Smooth muscle cell (in vitro differentiated cells): Measurements from ENCODE around the gene MTERF1. TPM values are rescaled to one million over a fixed set of nuclear protein-coding genes. Genes with fewer than 3 reads are reported as not detected.
"Not testable (repeated sequence)": the region's sequence is repeated elsewhere in the genome, so short reads cannot be mapped to it uniquely, and the experiment has no call there.

Experiments used
- DNase-seq: peaks from one replicate; lab custom pipeline; 2025; ENCODE audit not compliant: unreplicated experiment; lab: John Stamatoyannopoulos, UW
- H2AFZ ChIP-seq: fragments of 200-600 bp; sonication (generic); 2 replicates; pipeline ENCODE4 v1.6.0; 2016; ENCODE audit warnings: antibody characterized with exemption, low read depth, mild to moderate bottlenecking
- H3F3A ChIP-seq: fragments of 200-600 bp; sonication (generic); 2 replicates; pipeline ENCODE4 v1.6.0; 2017; ENCODE audit warnings: antibody characterized with exemption, low read depth
- H3K27ac ChIP-seq: fragments of 200-600 bp; sonication (generic); 2 replicates; pipeline ENCODE4 v1.5.1; 2016; ENCODE audit warnings: low read depth, mild to moderate bottlenecking
- H3K27me3 ChIP-seq: fragments of 200-600 bp; sonication (generic); 2 replicates; pipeline ENCODE4 v1.6.1; 2016; ENCODE audit warnings: low read depth, mild to moderate bottlenecking
- H3K36me3 ChIP-seq: fragments of 200-600 bp; sonication (generic); 2 replicates; pipeline ENCODE4 v1.5.1; 2016; ENCODE audit warnings: low read depth
- H3K4me1 ChIP-seq: fragments of 200-600 bp; sonication (generic); 2 replicates; pipeline ENCODE4 v1.5.1; 2016; ENCODE audit warnings: low read depth
- H3K4me2 ChIP-seq: fragments of 200-600 bp; sonication (generic); 2 replicates; pipeline ENCODE4 v1.6.0; 2016; ENCODE audit warnings: mild to moderate bottlenecking
- H3K4me3 ChIP-seq: fragments of 200-600 bp; sonication (generic); 2 replicates; pipeline ENCODE4 v1.5.1; 2016; ENCODE audit warnings: mild to moderate bottlenecking
- H3K79me2 ChIP-seq: fragments of 200-600 bp; sonication (generic); 2 replicates; pipeline ENCODE4 v1.6.0; 2016; ENCODE audit warnings: low read depth, mild to moderate bottlenecking
- H3K9ac ChIP-seq: fragments of 200-600 bp; sonication (generic); 2 replicates; pipeline ENCODE4 v1.6.0; 2016; ENCODE audit warnings: low read depth
- H3K9me3 ChIP-seq: fragments of 200-600 bp; sonication (generic); replicated peaks from 2 replicates; pipeline ENCODE4 v1.5.1; 2016; ENCODE audit warnings: low read depth
- H4K20me1 ChIP-seq: fragments of 200-600 bp; sonication (generic); 2 replicates; pipeline ENCODE4 v1.6.0; 2016; ENCODE audit warnings: low read depth
- WGBS: methylation state at CpG from one replicate; pipeline ENCODE4 v1.1.7; 2016; ENCODE audit warnings: low lambda C conversion rate; 5-methylcytosine and 5-hydroxymethylcytosine counted together
- polyA plus RNA-seq: library from polyadenylated mRNA; unstranded; fragments of >200 nt; fragmentation: Nextera tagmentation; extraction: Ambion mirVana; gene quantifications from 2 replicates; pipeline ENCODE4 v1.2.1, GENCODE V29; 2016
- total RNA-seq: library from RNA; depleted of rRNA; stranded (reverse); fragments of >200 nt; gene quantifications from 2 replicates; pipeline ENCODE4 v1.2.3, GENCODE V29; 2014
- TF ChIP-seq, protein P1 (sequence below): fragments of 200-600 bp; sonication (generic); IDR thresholded peaks from 2 replicates; pipeline ENCODE4 v1.5.1; 2017; ENCODE audit warnings: borderline replicate concordance, mild to moderate bottlenecking, antibody characterized with exemption; ENCODE audit not compliant: insufficient read depth, poor library complexity, severe bottlenecking

Gene MTERF1
- total and polyA plus RNA-seq, 2 experiments from 2014 or later: 6.1 to 8.9 TPM

DNA sequence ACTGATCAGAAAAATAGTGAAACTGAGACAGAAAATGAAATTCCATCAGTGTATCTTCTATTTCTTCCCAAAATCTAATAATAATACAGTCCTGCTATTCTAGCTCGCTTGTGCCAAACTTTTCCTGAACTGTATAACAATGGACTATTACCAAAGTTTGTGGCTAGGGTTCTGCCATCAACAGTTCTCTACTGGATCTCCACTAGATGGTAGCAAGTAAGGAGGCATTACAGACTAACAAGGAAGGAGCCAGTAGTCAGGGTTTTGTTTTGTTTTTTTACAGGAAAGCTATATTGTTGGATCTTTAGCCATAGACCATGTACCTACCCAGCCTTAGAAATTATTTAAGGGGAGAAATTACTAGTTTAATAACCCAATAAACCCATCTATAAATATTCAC, 10.8 kb downstream of the MTERF1 start:
- H3K9me3 ChIP-seq: no peaks in the 10 kb centered on the region
- TF ChIP-seq, protein P1, sequence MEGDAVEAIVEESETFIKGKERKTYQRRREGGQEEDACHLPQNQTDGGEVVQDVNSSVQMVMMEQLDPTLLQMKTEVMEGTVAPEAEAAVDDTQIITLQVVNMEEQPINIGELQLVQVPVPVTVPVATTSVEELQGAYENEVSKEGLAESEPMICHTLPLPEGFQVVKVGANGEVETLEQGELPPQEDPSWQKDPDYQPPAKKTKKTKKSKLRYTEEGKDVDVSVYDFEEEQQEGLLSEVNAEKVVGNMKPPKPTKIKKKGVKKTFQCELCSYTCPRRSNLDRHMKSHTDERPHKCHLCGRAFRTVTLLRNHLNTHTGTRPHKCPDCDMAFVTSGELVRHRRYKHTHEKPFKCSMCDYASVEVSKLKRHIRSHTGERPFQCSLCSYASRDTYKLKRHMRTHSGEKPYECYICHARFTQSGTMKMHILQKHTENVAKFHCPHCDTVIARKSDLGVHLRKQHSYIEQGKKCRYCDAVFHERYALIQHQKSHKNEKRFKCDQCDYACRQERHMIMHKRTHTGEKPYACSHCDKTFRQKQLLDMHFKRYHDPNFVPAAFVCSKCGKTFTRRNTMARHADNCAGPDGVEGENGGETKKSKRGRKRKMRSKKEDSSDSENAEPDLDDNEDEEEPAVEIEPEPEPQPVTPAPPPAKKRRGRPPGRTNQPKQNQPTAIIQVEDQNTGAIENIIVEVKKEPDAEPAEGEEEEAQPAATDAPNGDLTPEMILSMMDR: no peak
- H4K20me1 ChIP-seq: peaks cover 7% of the 10 kb centered on the region
- H2AFZ ChIP-seq: no peak overlapping the region
- H3K27me3 ChIP-seq: no peaks in the 10 kb centered on the region
- H3K36me3 ChIP-seq: no peaks in the 10 kb centered on the region
- DNase-seq: no peak
- no peak overlapping the region for H3K4me2 ChIP-seq
- no peaks in the 10 kb centered on the region for H3K4me1 ChIP-seq
- H3K9ac ChIP-seq: no peak overlapping the region
- no peak overlapping the region for H3K27ac ChIP-seq
- H3F3A ChIP-seq: no peaks in the 10 kb centered on the region
- WGBS: 97% methylated on average over 1 of the region's 1 CpG
- no peaks in the 10 kb centered on the region for H3K79me2 ChIP-seq
- H3K4me3 ChIP-seq: no peak overlapping the region

DNA sequence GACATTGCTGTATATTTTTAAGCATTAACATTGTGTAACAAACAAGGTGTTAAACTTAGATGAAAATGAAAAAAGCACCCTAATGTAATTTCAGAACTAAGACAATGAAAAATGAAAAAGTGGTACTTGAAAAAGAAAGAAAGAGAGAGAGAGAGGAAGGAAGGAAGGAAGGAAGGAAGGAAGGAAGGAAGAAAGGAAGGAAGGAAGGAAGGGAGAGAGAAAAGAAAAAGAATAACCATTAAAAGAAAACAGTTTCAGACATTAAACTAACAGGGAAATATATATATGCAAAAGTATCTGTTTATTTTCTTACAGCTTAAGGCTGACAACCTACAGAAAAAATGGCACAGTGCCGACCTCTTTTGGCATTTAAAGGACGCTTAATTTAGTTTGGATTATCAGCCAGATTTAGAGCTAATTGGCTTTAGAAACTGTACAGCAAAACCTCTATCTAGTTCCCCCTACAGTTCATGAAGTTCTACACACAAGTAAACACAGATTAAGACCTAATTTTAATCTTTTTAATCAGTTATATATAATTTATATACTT, 13.8 kb downstream of the MTERF1 start:
- Histone ChIP-seq H3K4me3 (no peak overlapping the region), H3K4me2 (no peak overlapping the region), H3K27ac (no peak overlapping the region), H3F3A (no peaks in the 10 kb centered on the region), H3K36me3 (no peaks in the 10 kb centered on the region), H3K9me3 (no peaks in the 10 kb centered on the region), H2AFZ (no peak overlapping the region), H3K9ac (no peak overlapping the region), H3K4me1 (no peaks in the 10 kb centered on the region), H3K79me2 (no peaks in the 10 kb centered on the region), H3K27me3 (no peaks in the 10 kb centered on the region), H4K20me1 (peaks cover 3% of the 10 kb centered on the region)
- DNase-seq: no peak
- TF ChIP-seq, protein P1: no peak
- WGBS: 84% methylated on average over 2 of the region's 2 CpGs

DNA sequence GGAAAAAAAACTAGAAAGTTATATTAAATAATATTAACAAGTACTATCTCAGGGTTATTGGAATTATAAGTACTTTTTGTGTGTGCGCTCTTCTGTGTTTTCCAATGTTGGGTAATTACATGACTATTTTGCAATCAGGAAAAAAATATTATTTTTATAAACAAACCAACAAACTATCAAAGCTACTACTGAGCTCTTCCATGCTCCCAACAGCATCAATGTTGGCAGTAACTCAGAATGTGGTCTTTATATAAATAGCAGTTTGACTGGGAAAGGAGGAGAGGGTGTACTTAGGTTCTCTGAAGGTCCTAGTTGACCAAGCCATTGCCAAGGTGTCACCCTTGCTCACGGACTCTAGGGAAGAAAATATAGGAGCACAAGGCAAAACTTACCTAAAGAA, 15.0 kb downstream of the MTERF1 start:
- Histone ChIP-seq H3K4me1 (no peaks in the 10 kb centered on the region), H3F3A (no peaks in the 10 kb centered on the region), H3K4me3 (no peak overlapping the region), H4K20me1 (peaks cover 3% of the 10 kb centered on the region), H2AFZ (no peak overlapping the region), H3K9ac (no peak overlapping the region), H3K27me3 (no peaks in the 10 kb centered on the region), H3K27ac (no peak overlapping the region), H3K36me3 (no peaks in the 10 kb centered on the region), H3K9me3 (no peaks in the 10 kb centered on the region), H3K79me2 (no peaks in the 10 kb centered on the region), H3K4me2 (no peak overlapping the region)
- TF ChIP-seq, protein P1: no peak
- DNase-seq: no peak
- 96% methylated on average over 2 of the region's 2 CpGs for WGBS

DNA sequence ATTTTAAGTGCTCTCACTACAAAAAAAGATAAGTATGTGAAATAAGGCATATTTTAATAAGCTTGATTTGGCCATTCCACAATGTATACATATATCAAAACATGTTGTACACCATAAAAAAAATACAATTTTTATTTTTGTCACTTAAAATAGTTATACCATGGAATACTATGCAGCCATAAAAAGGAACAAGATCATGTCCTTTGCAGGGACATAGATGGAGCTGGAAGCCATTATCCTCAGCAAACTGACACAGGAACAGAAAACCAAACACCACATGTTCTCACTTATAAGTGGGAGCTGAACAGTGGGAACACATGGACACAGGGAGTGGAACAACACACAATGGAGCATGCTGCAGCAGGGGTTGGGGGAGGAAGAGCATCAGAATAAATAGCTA, 15.9 kb downstream of the MTERF1 start:
- H3K9me3 ChIP-seq, H3F3A ChIP-seq, H3K27ac ChIP-seq, H4K20me1 ChIP-seq, DNase-seq, H3K9ac ChIP-seq, H3K4me2 ChIP-seq, H3K36me3 ChIP-seq, H3K4me3 ChIP-seq, H3K27me3 ChIP-seq, H2AFZ ChIP-seq, H3K4me1 ChIP-seq, H3K79me2 ChIP-seq: not testable (repeated sequence)
